Endothelial cell of umbilical vein (primary cell): ENCODE results near the gene RYR2. TPM values are rescaled to one million over a fixed set of nuclear protein-coding genes. Genes with fewer than 3 reads are reported as not detected.

Experiments used
- BruUV-seq: library from RNA; stranded (reverse); fragments of 400-500 nt; replicated peaks from 2 replicates; lab custom pipeline; 2021; lab: Mats Ljungman, UMichigan
- CTCF ChIA-PET: fragments of 300-600, 350-600 bp; sonication (Branson Sonifier 250); formaldehyde crosslinking; loops from one replicate; lab custom pipeline; 2021; ENCODE audit warnings: antibody characterized with exemption, inconsistent platforms; lab: Charles Lee
- POLR2A ChIA-PET: fragments of 300-600, 350-600 bp; sonication (Branson Sonifier 250); formaldehyde crosslinking; loops from one replicate; lab custom pipeline; 2021; ENCODE audit warnings: antibody characterized with exemption, inconsistent platforms; lab: Charles Lee
- DNase-seq: peaks from one replicate; pipeline ENCODE4 v3.0.0-alpha.2; 2011; ENCODE audit warnings: low read depth, low spot score
- FAIRE-seq: peaks from 2 replicates; lab custom pipeline; 2011; peaks lifted over from hg19 to GRCh38; lab: Jason Lieb, UNC
- H2AFZ ChIP-seq: 2 replicates; pipeline ENCODE4 v1.6.0; 2012; ENCODE audit warnings: low read depth, low read length, control low read depth, inconsistent platforms
- H3K27ac ChIP-seq: 2 replicates; pipeline ENCODE4 v1.5.1; 2011; ENCODE audit warnings: low read depth, mild to moderate bottlenecking, control low read depth, low read length, moderate library complexity; ENCODE audit not compliant: insufficient read depth
- H3K27me3 ChIP-seq, 2 experiments: 2 replicates each; pipeline versions ENCODE4 v1.6.0 to v1.6.1; 2011; ENCODE audit warnings: low read length in 2 of 2, mixed read lengths in 1 of 2; ENCODE audit not compliant: control insufficient read depth in 2 of 2, insufficient read depth in 2 of 2
- H3K36me3 ChIP-seq, 2 experiments: 2 replicates in 1 of 2; 3 replicates in 1 of 2; pipeline ENCODE4 v1.5.1; 2011; ENCODE audit warnings: low read length in 2 of 2, mild to moderate bottlenecking in 1 of 2, moderate library complexity in 1 of 2; ENCODE audit not compliant: control insufficient read depth in 2 of 2, insufficient read depth in 2 of 2; ENCODE audit errors: extremely low read depth in 1 of 2
- H3K4me1 ChIP-seq: 3 replicates; pipeline ENCODE4 v1.5.1; 2011; ENCODE audit warnings: mild to moderate bottlenecking, low read length; ENCODE audit not compliant: control insufficient read depth, insufficient read depth; ENCODE audit errors: extremely low read depth
- H3K4me2 ChIP-seq: 2 replicates; pipeline ENCODE4 v1.6.1; 2011; ENCODE audit warnings: low read length, control low read depth, mixed read lengths; ENCODE audit not compliant: insufficient read depth
- H3K4me3 ChIP-seq, 3 experiments: fragments of 200-600 bp in 1 of 3; sonication (generic), shearing (Covaris generic) in 1 of 3; replicated peaks in 1 of 3; 2 replicates each; pipeline ENCODE4 v1.5.1; 2011 to 2016; ENCODE audit warnings: control low read depth in 3 of 3, low read length in 3 of 3, mild to moderate bottlenecking in 2 of 3, inconsistent platforms in 1 of 3, low read depth in 1 of 3, moderate library complexity in 1 of 3; ENCODE audit not compliant: insufficient read depth in 1 of 3
- H3K79me2 ChIP-seq: 2 replicates; pipeline ENCODE4 v1.6.0; 2012; ENCODE audit warnings: low read length, inconsistent platforms; ENCODE audit not compliant: control insufficient read depth, insufficient read depth
- H3K9ac ChIP-seq: replicated peaks from 2 replicates; pipeline ENCODE3; 2011; ENCODE audit warnings: low read length, control low read depth; ENCODE audit not compliant: insufficient read depth; ENCODE audit errors: extremely low read depth
- H3K9me1 ChIP-seq: replicated peaks from 3 replicates; pipeline ENCODE4 v1.6.0; 2011; ENCODE audit warnings: mild to moderate bottlenecking, low read length; ENCODE audit not compliant: control insufficient read depth, insufficient read depth; ENCODE audit errors: extremely low read depth
- H3K9me3 ChIP-seq: replicated peaks from 2 replicates; pipeline ENCODE4 v1.5.1; 2012; ENCODE audit warnings: low read length, inconsistent platforms; ENCODE audit not compliant: control insufficient read depth, insufficient read depth
- H4K20me1 ChIP-seq: replicated peaks from 2 replicates; pipeline ENCODE3; 2011; ENCODE audit warnings: mild to moderate bottlenecking, low read length; ENCODE audit not compliant: control insufficient read depth, insufficient read depth; ENCODE audit errors: extremely low read depth
- EZH2 ChIP-seq: IDR thresholded peaks from 2 replicates; pipeline ENCODE4 v1.6.1; 2012; ENCODE audit warnings: borderline replicate concordance, low read depth, mild to moderate bottlenecking, moderate library complexity, low read length, inconsistent platforms; ENCODE audit not compliant: severe bottlenecking
- FOS ChIP-seq: IDR thresholded peaks from 2 replicates; pipeline ENCODE4 v1.6.1; 2011; ENCODE audit warnings: mild to moderate bottlenecking, low read length, moderate library complexity, borderline replicate concordance; ENCODE audit not compliant: insufficient read depth
- GATA2 ChIP-seq: IDR thresholded peaks from 2 replicates; pipeline ENCODE4 v1.7.0; 2011; ENCODE audit warnings: low read depth, mild to moderate bottlenecking, moderate library complexity, mixed read lengths, low read length; ENCODE audit not compliant: insufficient read length, insufficient read depth
- JUN ChIP-seq: IDR thresholded peaks from 2 replicates; pipeline ENCODE4 v1.6.1; 2011; ENCODE audit warnings: borderline replicate concordance, low read depth; ENCODE audit not compliant: insufficient read length, insufficient read depth
- MYC ChIP-seq: IDR thresholded peaks from one replicate; pipeline ENCODE4 v1.6.1; 2011; ENCODE audit warnings: mild to moderate bottlenecking, low read depth, low read length
- POLR2A ChIP-seq: IDR thresholded peaks from 2 replicates; pipeline ENCODE4 v1.6.1; 2012; ENCODE audit warnings: low read depth, mild to moderate bottlenecking, control low read depth, low read length
- POLR2AphosphoS5 ChIP-seq: IDR thresholded peaks from 2 replicates; pipeline ENCODE4 v1.6.1; 2012; ENCODE audit warnings: low read depth, mild to moderate bottlenecking, control low read depth, low read length, moderate library complexity; ENCODE audit not compliant: insufficient read depth
- dilution Hi-C: fragments of 300-500 bp; cut with MboI; formaldehyde crosslinking; loops from one replicate; pipeline ENCODE4 v1.15.0; 2019; ENCODE audit warnings: low sequenced_read_pairs; ENCODE audit not compliant: extremely low pct_ligation_motif_present
- intact Hi-C: fragments of 100-400 bp; cut with micrococcal nuclease; formaldehyde crosslinking; loops from one replicate; pipeline ENCODE4 v1.10.0; 2022
- polyA plus RNA-seq, 4 experiments: library from polyadenylated mRNA; depleted of rRNA in 3 of 4; stranded (reverse) in 3 of 4; unstranded in 1 of 4; fragments of >200 nt; gene quantifications; 2 replicates each; pipeline versions ENCODE4 v1.2.1 to v1.2.3, GENCODE V29; 2011 to 2012; ENCODE audit warnings: missing spikeins in 1 of 4
- total RNA-seq: library from RNA; stranded (reverse); gene quantifications from 2 replicates; pipeline ENCODE4 v1.2.3, GENCODE V29; 2021
- TF ChIP-seq, protein P1 (sequence below): IDR thresholded peaks from 2 replicates; pipeline ENCODE4 v1.6.1; 2011; ENCODE audit not compliant: insufficient read depth, insufficient read length
- TF ChIP-seq, protein P2 (sequence below), 2 donors: IDR thresholded peaks; 1 replicate in 1 of 2; 2 replicates in 1 of 2; pipeline ENCODE4 v1.5.1; 2011; ENCODE audit warnings: low read length in 2 of 2, mild to moderate bottlenecking in 2 of 2, moderate library complexity in 2 of 2, control low read depth in 1 of 2, inconsistent platforms in 1 of 2, low read depth in 1 of 2; ENCODE audit not compliant: insufficient read depth in 1 of 2; ENCODE audit errors: extremely low read depth in 1 of 2

RYR2 gene
- total and polyA plus RNA-seq, 2 donors (not counting 3 experiments of a cell fraction or from before 2014, with no cell fraction given), result not detected

GRCh38 chr1:237670302-237670701 is 628.3 kb downstream of the RYR2 start:
- dilution Hi-C loops (no loop called here), intact Hi-C loops (no loop called here)
- no peak for DNase-seq
- Histone ChIP-seq H2AFZ (no peak overlapping the region), H3K36me3 (no peaks in the 10 kb centered on the region), H4K20me1 (no peaks in the 10 kb centered on the region), H3K9me1 (no peaks in the 10 kb centered on the region), H3K9me3 (no peaks in the 10 kb centered on the region), H3K4me1 (no peaks in the 10 kb centered on the region), H3K27ac (no peak overlapping the region), H3K27me3 (no peaks in the 10 kb centered on the region), H3K4me3 (no peak overlapping the region), H3K4me2 (no peak overlapping the region), H3K79me2 (no peaks in the 10 kb centered on the region), H3K9ac (no peak overlapping the region)
- POLR2A ChIA-PET, result no interaction called here
- CTCF ChIA-PET, result no interaction called here
- TF ChIP-seq JUN, result no peak
- no peak for TF ChIP-seq FOS
- no peak for TF ChIP-seq GATA2
- TF ChIP-seq, protein P1, sequence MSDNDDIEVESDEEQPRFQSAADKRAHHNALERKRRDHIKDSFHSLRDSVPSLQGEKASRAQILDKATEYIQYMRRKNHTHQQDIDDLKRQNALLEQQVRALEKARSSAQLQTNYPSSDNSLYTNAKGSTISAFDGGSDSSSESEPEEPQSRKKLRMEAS, result no peak
- TF ChIP-seq, protein P2, sequence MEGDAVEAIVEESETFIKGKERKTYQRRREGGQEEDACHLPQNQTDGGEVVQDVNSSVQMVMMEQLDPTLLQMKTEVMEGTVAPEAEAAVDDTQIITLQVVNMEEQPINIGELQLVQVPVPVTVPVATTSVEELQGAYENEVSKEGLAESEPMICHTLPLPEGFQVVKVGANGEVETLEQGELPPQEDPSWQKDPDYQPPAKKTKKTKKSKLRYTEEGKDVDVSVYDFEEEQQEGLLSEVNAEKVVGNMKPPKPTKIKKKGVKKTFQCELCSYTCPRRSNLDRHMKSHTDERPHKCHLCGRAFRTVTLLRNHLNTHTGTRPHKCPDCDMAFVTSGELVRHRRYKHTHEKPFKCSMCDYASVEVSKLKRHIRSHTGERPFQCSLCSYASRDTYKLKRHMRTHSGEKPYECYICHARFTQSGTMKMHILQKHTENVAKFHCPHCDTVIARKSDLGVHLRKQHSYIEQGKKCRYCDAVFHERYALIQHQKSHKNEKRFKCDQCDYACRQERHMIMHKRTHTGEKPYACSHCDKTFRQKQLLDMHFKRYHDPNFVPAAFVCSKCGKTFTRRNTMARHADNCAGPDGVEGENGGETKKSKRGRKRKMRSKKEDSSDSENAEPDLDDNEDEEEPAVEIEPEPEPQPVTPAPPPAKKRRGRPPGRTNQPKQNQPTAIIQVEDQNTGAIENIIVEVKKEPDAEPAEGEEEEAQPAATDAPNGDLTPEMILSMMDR (IDR thresholded peaks at IDR 0.05; ENCODE audit: extremely low read depth in 1 of 2, insufficient read depth in 1 of 2, low read depth in 1 of 2, low read length in 2 of 2), result no peak
- TF ChIP-seq POLR2A, result no peak
- no peak for TF ChIP-seq EZH2
- TF ChIP-seq POLR2AphosphoS5, result no peak
- no peak for TF ChIP-seq MYC
- FAIRE-seq, result no peak
- BruUV-seq, result no TSS peak
